GM23248 (cell line): Measurements from ENCODE around the gene SOWAHB. TPM values are rescaled to one million over a fixed set of nuclear protein-coding genes. Genes with fewer than 3 reads are reported as not detected.
"Not testable (repeated sequence)": the region's sequence is repeated elsewhere in the genome, so short reads cannot be mapped to it uniquely, and the experiment has no call there.

ENCODE experiments used
- DNase-seq: peaks from one replicate; pipeline ENCODE4 v3.0.0-alpha.2; 2015
- H2AFZ ChIP-seq: fragments of 200-600 bp; sonication (generic); 2 replicates; pipeline ENCODE4 v1.6.1; 2016; ENCODE audit warnings: antibody characterized with exemption
- H3F3A ChIP-seq: fragments of 200-600 bp; sonication (generic); 2 replicates; pipeline ENCODE4 v1.6.1; 2016; ENCODE audit warnings: mild to moderate bottlenecking, antibody characterized with exemption, mixed run types; ENCODE audit not compliant: insufficient read depth
- H3K27ac ChIP-seq: fragments of 200-600 bp; sonication (generic); 2 replicates; pipeline ENCODE4 v1.5.1; 2016; ENCODE audit warnings: mild to moderate bottlenecking
- H3K27me3 ChIP-seq: fragments of 200-600 bp; sonication (generic); replicated peaks from 2 replicates; pipeline ENCODE4 v1.6.1; 2016; ENCODE audit warnings: mild to moderate bottlenecking; ENCODE audit not compliant: insufficient read depth
- H3K36me3 ChIP-seq: fragments of 200-600 bp; sonication (generic); 2 replicates; pipeline ENCODE4 v1.6.1; 2016; ENCODE audit warnings: low read depth, mild to moderate bottlenecking
- H3K4me1 ChIP-seq: fragments of 200-600 bp; sonication (generic); 2 replicates; pipeline ENCODE4 v1.6.1; 2016; ENCODE audit warnings: mild to moderate bottlenecking; ENCODE audit not compliant: insufficient read depth
- H3K4me2 ChIP-seq: fragments of 200-600 bp; sonication (generic); one replicate; pipeline ENCODE4 v1.6.1; 2016; ENCODE audit warnings: mild to moderate bottlenecking; ENCODE audit not compliant: unreplicated experiment
- H3K4me3 ChIP-seq: fragments of 200-600 bp; sonication (generic); 2 replicates; pipeline ENCODE4 v1.5.1; 2016; ENCODE audit warnings: mild to moderate bottlenecking
- H3K79me2 ChIP-seq: fragments of 200-600 bp; sonication (generic); 2 replicates; pipeline ENCODE4 v1.6.1; 2016; ENCODE audit warnings: mild to moderate bottlenecking; ENCODE audit not compliant: insufficient read depth
- H3K9ac ChIP-seq: fragments of 200-600 bp; sonication (generic); 2 replicates; pipeline ENCODE4 v1.6.1; 2016; ENCODE audit warnings: mild to moderate bottlenecking
- H3K9me2 ChIP-seq: fragments of 200-600 bp; sonication (generic); 2 replicates; pipeline ENCODE4 v1.6.1; 2016; ENCODE audit warnings: mixed run types, mild to moderate bottlenecking, moderate library complexity; ENCODE audit not compliant: insufficient read depth
- H3K9me3 ChIP-seq: fragments of 200-600 bp; sonication (generic); one replicate; pipeline ENCODE4 v1.6.1; 2017; ENCODE audit warnings: low read depth
- H4K20me1 ChIP-seq: fragments of 200-600 bp; sonication (generic); 2 replicates; pipeline ENCODE4 v1.6.0; 2016; ENCODE audit not compliant: insufficient read depth
- EZH2 ChIP-seq: fragments of 200-600 bp; sonication (generic); IDR thresholded peaks from 2 replicates; pipeline ENCODE4 v1.6.1; 2018; ENCODE audit warnings: antibody characterized with exemption, mild to moderate bottlenecking; ENCODE audit not compliant: insufficient read depth, poor library complexity, severe bottlenecking
- EZH2phosphoT487 ChIP-seq: fragments of 200-600 bp; sonication (generic); IDR thresholded peaks from 2 replicates; pipeline ENCODE4 v1.6.1; 2018; ENCODE audit warnings: antibody characterized with exemption, moderate library complexity, mild to moderate bottlenecking, low read depth; ENCODE audit not compliant: insufficient read depth
- WGBS, 2 experiments: methylation state at CpG; one replicate each; pipeline ENCODE4 v1.1.6; 2015 to 2017; ENCODE audit warnings: low lambda C conversion rate in 2 of 2, low coverage in 1 of 2; ENCODE audit errors: missing lambda C conversion rate in 2 of 2; 5-methylcytosine and 5-hydroxymethylcytosine counted together
- in situ Hi-C: fragments of 300-500 bp; cut with MboI; formaldehyde crosslinking; loops from 2 replicates; pipeline ENCODE4 v1.15.0; 2020
- polyA plus RNA-seq: library from polyadenylated mRNA; unstranded; fragments of >200 nt; fragmentation: Nextera tagmentation; extraction: Ambion mirVana; gene quantifications from 2 replicates; pipeline ENCODE4 v1.2.1, GENCODE V29; 2016
- total RNA-seq: library from RNA; depleted of rRNA; stranded (reverse); fragments of >200 nt; shearing (Covaris generic); gene quantifications from 2 replicates; pipeline ENCODE4 v1.2.3, GENCODE V29; 2014

SOWAHB gene
- total and polyA plus RNA-seq, 2 experiments from 2014 or later: not detected

- Histone ChIP-seq H3K9me2 (no peaks in the 10 kb centered on the region), H3K79me2 (no peaks in the 10 kb centered on the region), H3F3A (peaks cover 13% of the 10 kb centered on the region; the same call in 1 of the 2 replicates), H4K20me1 (no peaks in the 10 kb centered on the region), H3K4me2 (peak overlapping the region; percentile 22), H3K9ac (no peak overlapping the region), H3K9me3 (no peaks in the 10 kb centered on the region), H3K36me3 (no peaks in the 10 kb centered on the region), H3K4me3 (no peak overlapping the region), H3K27me3 (no peaks in the 10 kb centered on the region; the same call in 1 of the 2 replicates), H3K4me1 (peaks cover 7% of the 10 kb centered on the region; the same call in 1 of the 2 replicates), H2AFZ (peak overlapping the region; percentile 42; the same call in 1 of the 2 replicates), H3K27ac (peak overlapping the region; percentile 49)
- 3 to 5% methylated on average over 3 of the region's 3 CpGs for WGBS, 2 experiments
- DNase-seq: peak; percentile 84
- in situ Hi-C loops: no loop called here
- no peak for TF ChIP-seq EZH2
- TF ChIP-seq EZH2phosphoT487: no peak
Observed at GRCh38 chr4:76879731-76880364, 18.1 kb downstream of the SOWAHB start.

GRCh38 chr4:76878641-76879165 lies 19.2 kb downstream of the SOWAHB start:
- H3K4me2 ChIP-seq, in situ Hi-C loops, H3K27ac ChIP-seq, H3K4me1 ChIP-seq, H3K79me2 ChIP-seq, H3K9me2 ChIP-seq, H3K9ac ChIP-seq, H4K20me1 ChIP-seq, H3K36me3 ChIP-seq, H3K27me3 ChIP-seq, H3K9me3 ChIP-seq, H2AFZ ChIP-seq, DNase-seq, H3K4me3 ChIP-seq: not testable (repeated sequence)
- peaks cover 13% of the 10 kb centered on the region; the same call in 1 of the 2 replicates for H3F3A ChIP-seq
- 33 to 42% methylated on average over 3 of the region's 3 CpGs for WGBS, 2 experiments

- H3K9me3 ChIP-seq: no peaks in the 10 kb centered on the region
- no peaks in the 10 kb centered on the region for H3K79me2 ChIP-seq
- H3K36me3 ChIP-seq: no peaks in the 10 kb centered on the region
- H3F3A ChIP-seq: peaks cover 6% of the 10 kb centered on the region; the same call in 1 of the 2 replicates
- no peak overlapping the region for H3K4me2 ChIP-seq
- H3K9ac ChIP-seq: no peak overlapping the region
- in situ Hi-C loops: no loop called here
- peak; percentile 21 for DNase-seq
- TF ChIP-seq EZH2phosphoT487: no peak
- no peaks in the 10 kb centered on the region; the same call in 1 of the 2 replicates for H3K27me3 ChIP-seq
- H4K20me1 ChIP-seq: no peaks in the 10 kb centered on the region
- H3K9me2 ChIP-seq: no peaks in the 10 kb centered on the region
- H2AFZ ChIP-seq: no peak overlapping the region
- no peak overlapping the region for H3K4me3 ChIP-seq
- 0 out of 2 replicates have a peak, but pooled peaks cover 2% of the 10 kb centered on the region for H3K4me1 ChIP-seq
- WGBS, 2 experiments: 65 to 74% methylated on average over 4 of the region's 4 CpGs
- no peak overlapping the region for H3K27ac ChIP-seq
Observed at GRCh38 chr4:76874176-76874575, 23.8 kb downstream of the SOWAHB start.

- no peak overlapping the region for H3K4me2 ChIP-seq
- H3K9me2 ChIP-seq: no peaks in the 10 kb centered on the region
- no peaks in the 10 kb centered on the region; the same call in 1 of the 2 replicates for H3K27me3 ChIP-seq
- no peak for TF ChIP-seq EZH2phosphoT487
- no peak for TF ChIP-seq EZH2
- H3K4me3 ChIP-seq: no peak overlapping the region
- H3K9me3 ChIP-seq: no peaks in the 10 kb centered on the region
- DNase-seq: no peak
- H3F3A ChIP-seq: peaks cover 4% of the 10 kb centered on the region; the same call in 1 of the 2 replicates
- no peak overlapping the region for H3K27ac ChIP-seq
- H3K4me1 ChIP-seq: no peaks in the 10 kb centered on the region
- H3K9ac ChIP-seq: no peak overlapping the region
- WGBS, 2 experiments: 75 to 78% methylated on average over 1 of the region's 1 CpG
- no peaks in the 10 kb centered on the region for H3K36me3 ChIP-seq
- no peaks in the 10 kb centered on the region for H4K20me1 ChIP-seq
- H2AFZ ChIP-seq: no peak overlapping the region
- H3K79me2 ChIP-seq: no peaks in the 10 kb centered on the region
- in situ Hi-C loops: no loop called here
Observed at GRCh38 chr4:76873495-76873894, 24.4 kb downstream of the SOWAHB start.
